DMS 273 (cell line): Measurements from ENCODE around the gene SIMC1.
"Not testable (repeated sequence)": the region's sequence is repeated elsewhere in the genome, so short reads cannot be mapped to it uniquely, and the experiment has no call there.

ENCODE experiments used
- DNase-seq: peaks from one replicate; lab custom pipeline; 2025; ENCODE audit not compliant: unreplicated experiment; lab: John Stamatoyannopoulos, UW

Gene SIMC1

GRCh38 chr5:176237971-176238644 is at the start of gene SIMC1:
TSS of gene SIMC1 (plus strand) at chr5:176238424. CDS start at chr5:176238509, 85 bp downstream.
- DNase-seq, result peak; percentile 44

GRCh38 chr5:176188506-176189193 is 49.6 kb upstream of the SIMC1 start:
- DNase-seq, result no peak

GRCh38 chr5:176189857-176190256 is 48.4 kb upstream of the SIMC1 start:
- no peak for DNase-seq

GRCh38 chr5:176190886-176191755 is 47.1 kb upstream of the SIMC1 start:
- no peak for DNase-seq

GRCh38 chr5:176192094-176192721 is 46.0 kb upstream of the SIMC1 start:
- DNase-seq, result no peak

GRCh38 chr5:176192722-176193117 is 45.5 kb upstream of the SIMC1 start:
- DNase-seq, result not testable (repeated sequence)

- not testable (repeated sequence) for DNase-seq
These were observed 44.6 kb upstream of the SIMC1 start for GRCh38 chr5:176193636-176194035.

- DNase-seq, result peak; percentile 68
These were observed 43.8 kb upstream of the SIMC1 start for GRCh38 chr5:176194238-176195083.

GRCh38 chr5:176195084-176195413 is 43.2 kb upstream of the SIMC1 start:
- DNase-seq, result peak; percentile 60

GRCh38 chr5:176195487-176196207 is 42.6 kb upstream of the SIMC1 start:
- peak; percentile 58 for DNase-seq

- DNase-seq, result not testable (repeated sequence)
These were observed 41.4 kb upstream of the SIMC1 start for GRCh38 chr5:176196781-176197180.

- peak; percentile 25 for DNase-seq
These were observed 40.9 kb upstream of the SIMC1 start for GRCh38 chr5:176197234-176197858.

GRCh38 chr5:176198299-176198698 is 39.9 kb upstream of the SIMC1 start:
- not testable (repeated sequence) for DNase-seq

- DNase-seq, result peak; percentile 40
These were observed 39.1 kb upstream of the SIMC1 start for GRCh38 chr5:176198991-176199733.

GRCh38 chr5:176199803-176200399 is 38.3 kb upstream of the SIMC1 start:
- DNase-seq, result not testable (repeated sequence)

- DNase-seq, result no peak
These were observed 36.4 kb upstream of the SIMC1 start for GRCh38 chr5:176201811-176202210.

GRCh38 chr5:176203086-176203485 is 35.1 kb upstream of the SIMC1 start:
- no peak for DNase-seq

- DNase-seq, result not testable (repeated sequence)
These were observed 34.7 kb upstream of the SIMC1 start for GRCh38 chr5:176203535-176203934.
